Activated naive CD4-positive, alpha-beta T cell (primary cell): Measurements from ENCODE around the gene TMA16.
"Not testable (repeated sequence)": the region's sequence is repeated elsewhere in the genome, so short reads cannot be mapped to it uniquely, and the experiment has no call there.

Source experiments
- DNase-seq, 4 experiments: peaks; one replicate each; lab custom pipeline; 2025; lab: John Stamatoyannopoulos, UW

TMA16 gene

GRCh38 chr4:163494360-163495241, at the start of gene TMA16:
Gene TMA16 (plus strand): TSS chr4:163494690. CDS start chr4:163494802, 112 bp downstream.
- peak; percentile 56 to 71 (median 62) for DNase-seq

GRCh38 chr4:163447023-163447422, 47.5 kb upstream of the TMA16 start:
- not testable (repeated sequence) for DNase-seq

- DNase-seq: no peak
Measured at GRCh38 chr4:163447481-163447880, 47.0 kb upstream of the TMA16 start.

GRCh38 chr4:163448540-163449203, 45.8 kb upstream of the TMA16 start:
- no peak for DNase-seq

GRCh38 chr4:163462556-163462955, 31.9 kb upstream of the TMA16 start:
- no peak for DNase-seq

GRCh38 chr4:163467082-163467770, 27.3 kb upstream of the TMA16 start:
- no peak for DNase-seq

- no peak for DNase-seq
Measured at GRCh38 chr4:163470391-163470790, 24.1 kb upstream of the TMA16 start.

- no peak for DNase-seq
Measured at GRCh38 chr4:163473130-163473529, 21.4 kb upstream of the TMA16 start.

- DNase-seq: no peak
Measured at GRCh38 chr4:163473576-163473975, 20.9 kb upstream of the TMA16 start, which contains the start of gene TKTL2. Gene TKTL2 (minus strand): TSS chr4:163473754. CDS start chr4:163473734, 20 bp downstream.

GRCh38 chr4:163474027-163474426, 20.5 kb upstream of the TMA16 start:
- no peak for DNase-seq

GRCh38 chr4:163476761-163477438, 17.6 kb upstream of the TMA16 start:
- no peak for DNase-seq

GRCh38 chr4:163482190-163482589, 12.3 kb upstream of the TMA16 start:
- DNase-seq: no peak

- peak in 3 of 4 experiments; percentile 0 to 22 (median 6) for DNase-seq
Measured at GRCh38 chr4:163484906-163485305, 9.6 kb upstream of the TMA16 start.

- no peak for DNase-seq
Measured at GRCh38 chr4:163485589-163485988, 8.9 kb upstream of the TMA16 start.

GRCh38 chr4:163486321-163486720, 8.2 kb upstream of the TMA16 start:
- DNase-seq: no peak

GRCh38 chr4:163489929-163490328, 4.6 kb upstream of the TMA16 start:
- no peak for DNase-seq

- DNase-seq: no peak
Measured at GRCh38 chr4:163492951-163493504, 1.5 kb upstream of the TMA16 start.

- no peak for DNase-seq
Measured at GRCh38 chr4:163493643-163494359, 689 bp upstream of the TMA16 start.

GRCh38 chr4:163495900-163496299, 1.4 kb downstream of the TMA16 start:
- DNase-seq: no peak

GRCh38 chr4:163500586-163500985, 6.1 kb downstream of the TMA16 start:
- no peak for DNase-seq

- DNase-seq: no peak
Measured at GRCh38 chr4:163505374-163505773, 10.9 kb downstream of the TMA16 start.
